Testis (tissue), 3 donors: ENCODE measurements around the gene CALML6. TPM values are rescaled to one million over a fixed set of nuclear protein-coding genes. Genes with fewer than 3 reads are reported as not detected.

Experiments
- polyA plus RNA-seq: library from polyadenylated mRNA; stranded (reverse); fragments of 350-450 nt; fragmentation: Illumina TruSeq; extraction: RNeasy Lipid Tissue Mini Kit (QIAGEN cat#74804); gene quantifications from one replicate; pipeline ENCODE4 v1.2.3, GENCODE V29; 2014; ENCODE audit warnings: low read depth, low replicate concordance; ENCODE audit not compliant: insufficient read depth
- total RNA-seq, 2 donors: library from RNA; depleted of rRNA; stranded (reverse); fragments of >200 nt; gene quantifications; one replicate each; pipeline ENCODE4 v1.2.3, GENCODE V29; 2016

CALML6 gene
- total and polyA plus RNA-seq, 3 donors from 2014 or later: 0.96 to 2.1 (median 1.2) TPM

Other genes starting within 250 kb of the CALML6 start
- gene SLC35E2B, start 222.5 kb upstream of the CALML6 start, total RNA-seq: 10 to 100 TPM; 48.8 to 50.0 TPM
- 25.9 TPM for gene SLC35E2B, start 222.5 kb upstream of the CALML6 start, polyA plus RNA-seq
- gene CDK11A, start 190.9 kb upstream of the CALML6 start, total RNA-seq: 100 to 1,000 TPM in 1 of 2 donors, 10 to 100 TPM in 1; 75.9 to 153 TPM
- gene CDK11A, start 190.9 kb upstream of the CALML6 start, polyA plus RNA-seq: 44.8 TPM
- gene NADK, start 136.8 kb upstream of the CALML6 start, total RNA-seq: 100 to 1,000 TPM; 105 to 111 TPM
- 74.9 TPM for gene NADK, start 136.8 kb upstream of the CALML6 start, polyA plus RNA-seq
- 100 to 1,000 TPM; 223 to 240 TPM for gene GNB1, start 24.2 kb upstream of the CALML6 start, total RNA-seq
- 256 TPM for gene GNB1, start 24.2 kb upstream of the CALML6 start, polyA plus RNA-seq
- 100 to 1,000 TPM in 1 of 2 donors, 10 to 100 TPM in 1; 74.0 to 143 TPM for gene TMEM52, start 4.0 kb downstream of the CALML6 start, total RNA-seq
- 40.8 TPM for gene TMEM52, start 4.0 kb downstream of the CALML6 start, polyA plus RNA-seq
- gene CFAP74, start 88.5 kb downstream of the CALML6 start, total RNA-seq: 10 to 100 TPM; 16.4 to 25.5 TPM
- 24.9 TPM for gene CFAP74, start 88.5 kb downstream of the CALML6 start, polyA plus RNA-seq
- gene GABRD, start 104.1 kb downstream of the CALML6 start, total RNA-seq: 10 to 100 TPM; 16.9 to 18.1 TPM
- gene GABRD, start 104.1 kb downstream of the CALML6 start, polyA plus RNA-seq: 7.8 TPM
- gene PRKCZ, start 135.2 kb downstream of the CALML6 start, total RNA-seq: 100 to 1,000 TPM in 1 of 2 donors, 10 to 100 TPM in 1; 86.4 to 123 TPM
- gene PRKCZ, start 135.2 kb downstream of the CALML6 start, polyA plus RNA-seq: 142 TPM